ENCODE data around the gene REV1. TPM values are rescaled to one million over a fixed set of nuclear protein-coding genes. Genes with fewer than 3 reads are reported as not detected.

Gene REV1
- total and polyA plus RNA-seq, 2 of the 4 experiments (the other 2 are of a cell fraction) = 13.4 to 30.1 TPM

DNA sequence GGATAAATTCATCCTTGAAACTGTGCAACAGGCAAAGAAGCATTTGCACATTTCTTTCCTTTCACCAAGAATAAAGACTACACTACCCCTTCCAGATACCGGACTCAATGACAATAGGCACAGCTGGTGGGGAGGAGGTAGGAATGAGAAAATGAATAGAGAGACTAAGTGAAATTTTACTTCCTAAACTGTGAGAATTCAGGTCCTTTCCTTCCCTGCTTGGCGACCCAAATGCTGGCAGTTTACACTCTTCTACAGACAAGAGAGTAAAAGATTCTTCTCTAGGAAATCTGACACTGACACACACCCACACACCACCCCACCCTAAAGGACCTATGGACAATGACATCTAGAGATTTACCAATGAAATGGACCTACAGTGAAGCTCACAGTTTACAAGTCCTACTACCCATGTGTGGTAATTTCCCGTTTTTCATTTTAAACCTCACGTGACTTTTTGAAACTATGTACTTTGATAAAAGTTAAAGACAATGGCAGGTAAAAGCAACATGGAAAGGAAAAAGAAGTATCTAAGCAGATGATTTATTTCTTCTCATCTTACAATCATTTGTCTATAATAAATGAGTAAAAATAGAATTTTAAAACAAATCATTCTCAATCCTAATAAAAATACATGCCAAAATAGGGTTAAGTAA, 27.9 kb downstream of the REV1 start:
- no peak overlapping the region for H3K4ac ChIP-seq (ENCODE audit: low read depth, low read length)
- no peak overlapping the region for H3K4me3 ChIP-seq (ENCODE audit: insufficient read depth, low read depth, low read length)
- no peak overlapping the region for H3K23ac ChIP-seq (ENCODE audit: low read depth, low read length)
- no peak overlapping the region for H3K14ac ChIP-seq (replicated peaks; ENCODE audit: low read depth, low read length)
- no peak for DNase-seq
- H2AFZ ChIP-seq (replicated peaks; ENCODE audit: low read length, poor library complexity) = no peak overlapping the region
- no peak overlapping the region for H3K56ac ChIP-seq (ENCODE audit: extremely low read depth, insufficient read depth, low read length)
- no peaks in the 10 kb centered on the region for H3K27me3 ChIP-seq (ENCODE audit: control insufficient read depth, insufficient read depth, low read length)
- no TSS peak for BruUV-seq (replicated peaks)
- in situ Hi-C loops (cut with MboI; ENCODE audit: low sequenced_read_pairs) (no loop called here), intact Hi-C loops (cut with micrococcal nuclease) (no loop called here), dilution Hi-C loops (cut with HindIII; ENCODE audit: low sequenced_read_pairs, unreplicated experiment) (no loop called here)
- H3K18ac ChIP-seq (ENCODE audit: low read depth, low read length) = no peak overlapping the region
- no peaks in the 10 kb centered on the region for H3K4me1 ChIP-seq (ENCODE audit: control insufficient read depth, insufficient read depth, low read length)
- no peak overlapping the region for H3K9ac ChIP-seq (ENCODE audit: low read depth, low read length)
- H3K4me2 ChIP-seq (ENCODE audit: low read depth, low read length) = no peak overlapping the region
- H3K27ac ChIP-seq (ENCODE audit: insufficient read depth, low read length) = no peak overlapping the region
- H4K20me1 ChIP-seq (ENCODE audit: insufficient read depth, low read length) = peaks cover 14% of the 10 kb centered on the region; the same call in 1 of the 2 replicates
- CTCF ChIA-PET = no interaction called here
- H2BK20ac ChIP-seq (ENCODE audit: low read depth, low read length) = no peak overlapping the region
- H3K79me1 ChIP-seq (ENCODE audit: low read depth in 1 of 2, low read length in 2 of 2) = peaks cover 9 to 15% of the 10 kb centered on the region in 2 experiments
- ATAC-seq (ENCODE audit: low read depth) = no peak
- H2AK9ac ChIP-seq (replicated peaks; ENCODE audit: low read depth, low read length, poor library complexity) = no peak overlapping the region
- no peak overlapping the region for H2BK15ac ChIP-seq (ENCODE audit: low read depth, low read length)
- H3K9me3 ChIP-seq (ENCODE audit: control insufficient read depth, insufficient read depth, low read length) = no peaks in the 10 kb centered on the region
- no peak overlapping the region for H4K91ac ChIP-seq (ENCODE audit: insufficient read depth, low read depth, low read length)
- H2AK5ac ChIP-seq (ENCODE audit: low read depth, low read length) = no peak overlapping the region
- H2BK5ac ChIP-seq (ENCODE audit: low read depth, low read length, poor library complexity, severe bottlenecking) = no peak overlapping the region
- TF ChIP-seq NFE2L2 (IDR thresholded peaks at IDR 0.05; ENCODE audit: low read depth, low read length) = no peak
- TF ChIP-seq RAD21 (IDR thresholded peaks at IDR 0.05; ENCODE audit: low read length) = no peak
- TF ChIP-seq SMC3 (IDR thresholded peaks at IDR 0.05; ENCODE audit: low read depth, low read length) = no peak
- TF ChIP-seq MAFK (IDR thresholded peaks at IDR 0.05; ENCODE audit: low read depth, low read length) = no peak
- TF ChIP-seq, protein P1, sequence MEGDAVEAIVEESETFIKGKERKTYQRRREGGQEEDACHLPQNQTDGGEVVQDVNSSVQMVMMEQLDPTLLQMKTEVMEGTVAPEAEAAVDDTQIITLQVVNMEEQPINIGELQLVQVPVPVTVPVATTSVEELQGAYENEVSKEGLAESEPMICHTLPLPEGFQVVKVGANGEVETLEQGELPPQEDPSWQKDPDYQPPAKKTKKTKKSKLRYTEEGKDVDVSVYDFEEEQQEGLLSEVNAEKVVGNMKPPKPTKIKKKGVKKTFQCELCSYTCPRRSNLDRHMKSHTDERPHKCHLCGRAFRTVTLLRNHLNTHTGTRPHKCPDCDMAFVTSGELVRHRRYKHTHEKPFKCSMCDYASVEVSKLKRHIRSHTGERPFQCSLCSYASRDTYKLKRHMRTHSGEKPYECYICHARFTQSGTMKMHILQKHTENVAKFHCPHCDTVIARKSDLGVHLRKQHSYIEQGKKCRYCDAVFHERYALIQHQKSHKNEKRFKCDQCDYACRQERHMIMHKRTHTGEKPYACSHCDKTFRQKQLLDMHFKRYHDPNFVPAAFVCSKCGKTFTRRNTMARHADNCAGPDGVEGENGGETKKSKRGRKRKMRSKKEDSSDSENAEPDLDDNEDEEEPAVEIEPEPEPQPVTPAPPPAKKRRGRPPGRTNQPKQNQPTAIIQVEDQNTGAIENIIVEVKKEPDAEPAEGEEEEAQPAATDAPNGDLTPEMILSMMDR (conservative IDR thresholded peaks at IDR 0.05; ENCODE audit: low read depth, low read length) = no peak
- TF ChIP-seq MXI1 (IDR thresholded peaks at IDR 0.05; ENCODE audit: borderline replicate concordance, low read depth, low read length) = no peak
- TF ChIP-seq, protein P2, sequence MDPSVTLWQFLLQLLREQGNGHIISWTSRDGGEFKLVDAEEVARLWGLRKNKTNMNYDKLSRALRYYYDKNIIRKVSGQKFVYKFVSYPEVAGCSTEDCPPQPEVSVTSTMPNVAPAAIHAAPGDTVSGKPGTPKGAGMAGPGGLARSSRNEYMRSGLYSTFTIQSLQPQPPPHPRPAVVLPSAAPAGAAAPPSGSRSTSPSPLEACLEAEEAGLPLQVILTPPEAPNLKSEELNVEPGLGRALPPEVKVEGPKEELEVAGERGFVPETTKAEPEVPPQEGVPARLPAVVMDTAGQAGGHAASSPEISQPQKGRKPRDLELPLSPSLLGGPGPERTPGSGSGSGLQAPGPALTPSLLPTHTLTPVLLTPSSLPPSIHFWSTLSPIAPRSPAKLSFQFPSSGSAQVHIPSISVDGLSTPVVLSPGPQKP (IDR thresholded peaks at IDR 0.05; ENCODE audit: borderline replicate concordance, low read depth, low read length) = no peak
- no peak for TF ChIP-seq FOS (IDR thresholded peaks at IDR 0.05; ENCODE audit: low read depth, low read length)
- no peak for TF ChIP-seq CEBPB (IDR thresholded peaks at IDR 0.05; ENCODE audit: low read depth, low read length)
- no peak for TF ChIP-seq BHLHE40 (IDR thresholded peaks at IDR 0.05; ENCODE audit: low read depth, low read length)
- TF ChIP-seq, protein P3, sequence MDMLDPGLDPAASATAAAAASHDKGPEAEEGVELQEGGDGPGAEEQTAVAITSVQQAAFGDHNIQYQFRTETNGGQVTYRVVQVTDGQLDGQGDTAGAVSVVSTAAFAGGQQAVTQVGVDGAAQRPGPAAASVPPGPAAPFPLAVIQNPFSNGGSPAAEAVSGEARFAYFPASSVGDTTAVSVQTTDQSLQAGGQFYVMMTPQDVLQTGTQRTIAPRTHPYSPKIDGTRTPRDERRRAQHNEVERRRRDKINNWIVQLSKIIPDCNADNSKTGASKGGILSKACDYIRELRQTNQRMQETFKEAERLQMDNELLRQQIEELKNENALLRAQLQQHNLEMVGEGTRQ (IDR thresholded peaks at IDR 0.05; ENCODE audit: low read depth, low read length) = no peak
- H3K9me1 ChIP-seq (ENCODE audit: insufficient read depth, low read length) = no peaks in the 10 kb centered on the region
- H3K36me3 ChIP-seq (ENCODE audit: control insufficient read depth, insufficient read depth, low read length) = peaks cover 9% of the 10 kb centered on the region
- no peak overlapping the region for H4K8ac ChIP-seq (ENCODE audit: low read depth in 2 of 2, low read length in 2 of 2)
- no peak overlapping the region for H2BK120ac ChIP-seq (ENCODE audit: low read depth, low read length)
- POLR2A ChIA-PET (ENCODE audit: unreplicated experiment) = no interaction called here
- WGBS, 2 experiments (ENCODE audit: extremely low coverage in 2 of 2, insufficient read length in 1 of 2) = no CpG with 5 or more reads among the region's 4 CpGs
- H4K5ac ChIP-seq (ENCODE audit: low read depth, low read length) = no peak overlapping the region
